HepG2 (cell line): ENCODE data around the gene SKI. TPM values are rescaled to one million over a fixed set of nuclear protein-coding genes. Genes with fewer than 3 reads are reported as not detected.

ENCODE experiments used
- ATAC-seq: fragments of 200-7000 bp; cut with Tn5 transposase; 3 replicates; pipeline ENCODE4 v1.9.1; 2020; ENCODE audit warnings: mild to moderate bottlenecking, moderate library complexity
- BruUV-seq: library from RNA; stranded (reverse); fragments of 400-500 nt; replicated peaks from 2 replicates; lab custom pipeline; 2021; lab: Mats Ljungman, UMichigan
- CTCF ChIA-PET: fragments of 300-600 bp; formaldehyde crosslinking; extraction: SDS; loops from one replicate; lab custom pipeline; 2021; ENCODE audit warnings: low total read pairs, inconsistent platforms, low intra/inter-chr PET ratio; lab: Yijun Ruan, JAX
- POLR2A ChIA-PET: fragments of 350-600 bp; sonication (Branson Sonifier 250); formaldehyde crosslinking; loops from one replicate; lab custom pipeline; 2020; ENCODE audit warnings: antibody characterized with exemption, inconsistent platforms; lab: Yijun Ruan, JAX
- DNase-seq: peaks from one replicate; pipeline ENCODE4 v3.0.0-alpha.2; 2015; ENCODE audit warnings: low spot score
- FAIRE-seq: peaks from 3 replicates; lab custom pipeline; 2011; peaks lifted over from hg19 to GRCh38; lab: Jason Lieb, UNC
- H2AFZ ChIP-seq: one replicate; pipeline ENCODE4 v1.6.1; 2011; ENCODE audit warnings: low read length, inconsistent platforms
- H3K27ac ChIP-seq: fragments of 300-600 bp; 3 replicates; pipeline ENCODE4 v1.8.0; 2011; ENCODE audit warnings: mixed run types, mild to moderate bottlenecking, mixed read lengths, low read length, inconsistent platforms; ENCODE audit not compliant: insufficient read depth; ENCODE audit errors: extremely low read length
- H3K27me3 ChIP-seq, 2 experiments: fragments of 200-600 bp in 1 of 2; 2 replicates in 1 of 2; 3 replicates in 1 of 2; pipeline versions ENCODE4 v1.6.0 to v1.8.0; 2011; ENCODE audit warnings: low read length in 2 of 2, mild to moderate bottlenecking in 2 of 2, moderate library complexity in 2 of 2, inconsistent platforms in 1 of 2; ENCODE audit not compliant: insufficient read depth in 2 of 2, control insufficient read depth in 1 of 2
- H3K36me3 ChIP-seq, 2 experiments: fragments of 200-600 bp in 1 of 2; replicated peaks in 1 of 2; 2 replicates in 1 of 2; 3 replicates in 1 of 2; pipeline versions ENCODE4 v1.5.1 to v1.8.0; 2011; ENCODE audit warnings: low read length in 2 of 2, inconsistent platforms in 1 of 2; ENCODE audit not compliant: insufficient read depth in 2 of 2, control insufficient read depth in 1 of 2
- H3K4me1 ChIP-seq: 2 replicates; pipeline ENCODE4 v1.5.1; 2012; ENCODE audit warnings: low read length, inconsistent platforms; ENCODE audit not compliant: insufficient read depth
- H3K4me2 ChIP-seq: 2 replicates; pipeline ENCODE4 v1.6.0; 2011; ENCODE audit warnings: low read depth, low read length, inconsistent platforms
- H3K4me3 ChIP-seq, 3 experiments: fragments of 200-600 bp in 1 of 3; sonication (generic), shearing (Covaris generic) in 1 of 3; replicated peaks in 1 of 3; 2 replicates each; pipeline ENCODE4 v1.5.1; 2011 to 2016; ENCODE audit warnings: low read length in 3 of 3, inconsistent platforms in 2 of 3, low read depth in 2 of 3, mild to moderate bottlenecking in 2 of 3, control low read depth in 1 of 3, mixed read lengths in 1 of 3; ENCODE audit not compliant: insufficient read depth in 1 of 3
- H3K79me2 ChIP-seq: one replicate; pipeline ENCODE4 v1.6.1; 2011; ENCODE audit warnings: low read length, inconsistent platforms; ENCODE audit not compliant: insufficient read depth
- H3K9ac ChIP-seq: 2 replicates; pipeline ENCODE4 v1.6.0; 2011; ENCODE audit warnings: mild to moderate bottlenecking, low read depth, low read length, inconsistent platforms; ENCODE audit not compliant: insufficient read depth
- H3K9me3 ChIP-seq: 2 replicates; pipeline ENCODE4 v1.5.1; 2012; ENCODE audit warnings: mild to moderate bottlenecking, low read length
- H4K20me1 ChIP-seq: 2 replicates; pipeline ENCODE4 v1.6.0; 2011; ENCODE audit warnings: inconsistent platforms, mild to moderate bottlenecking, low read length, moderate library complexity; ENCODE audit not compliant: insufficient read depth
- HOXA3 ChIP-seq: sonication (generic); formaldehyde crosslinking; IDR thresholded peaks from 2 replicates; pipeline ENCODE4 v1.5.0; 2020; ENCODE audit warnings: missing genetic modification reagents
- MAFF ChIP-seq: IDR thresholded peaks from 2 replicates; pipeline ENCODE4 v1.6.1; 2011; ENCODE audit warnings: low read depth, low read length, improper control_type of control experiment
- MED13 ChIP-seq: sonication (generic); formaldehyde crosslinking; IDR thresholded peaks from 2 replicates; pipeline ENCODE4 v1.5.0; 2020; ENCODE audit warnings: missing genetic modification reagents
- PAXIP1 ChIP-seq: sonication (generic); formaldehyde crosslinking; conservative IDR thresholded peaks from 2 replicates; pipeline ENCODE4 v1.4.0; 2020; ENCODE audit warnings: mild to moderate bottlenecking, missing genetic modification reagents, moderate library complexity
- PPARG ChIP-seq: conservative IDR thresholded peaks from 2 replicates; pipeline ENCODE4 v1.6.1; 2016; ENCODE audit warnings: missing biosample characterization, missing genetic modification reagents
- TCF7L2 ChIP-seq: IDR thresholded peaks from 2 replicates; pipeline ENCODE4 v1.6.1; 2011; ENCODE audit warnings: mild to moderate bottlenecking, low read depth, low read length, moderate library complexity
- WIZ ChIP-seq: sonication (generic); formaldehyde crosslinking; IDR thresholded peaks from 2 replicates; pipeline ENCODE4 v1.5.1; 2020; ENCODE audit warnings: mild to moderate bottlenecking, missing genetic modification reagents
- ZNF263 ChIP-seq: sonication (generic); formaldehyde crosslinking; IDR thresholded peaks from 2 replicates; pipeline ENCODE4 v1.4.0; 2020; ENCODE audit warnings: missing genetic modification reagents
- ZNF274 ChIP-seq: sonication (generic); formaldehyde crosslinking; IDR thresholded peaks from 2 replicates; pipeline ENCODE4 v1.5.1; 2020; ENCODE audit warnings: mild to moderate bottlenecking, missing genetic modification reagents
- ZNF496 ChIP-seq: sonication (generic); formaldehyde crosslinking; IDR thresholded peaks from 2 replicates; pipeline ENCODE4 v1.8.1; 2023; ENCODE audit warnings: mild to moderate bottlenecking, moderate library complexity, missing genetic modification reagents; ENCODE audit not compliant: insufficient replicate concordance
- ZNF530 ChIP-seq: sonication (generic); formaldehyde crosslinking; IDR thresholded peaks from 2 replicates; pipeline ENCODE4 v1.5.0; 2020; ENCODE audit warnings: low read depth, mild to moderate bottlenecking, missing genetic modification reagents
- ZNF780A ChIP-seq: sonication (generic); formaldehyde crosslinking; IDR thresholded peaks from 2 replicates; pipeline ENCODE4 v1.8.0; 2022; ENCODE audit warnings: mild to moderate bottlenecking, missing genetic modification reagents, moderate library complexity
- WGBS: methylation state at CpG from one replicate; pipeline ENCODE4 v1.1.6; 2017; ENCODE audit warnings: low lambda C conversion rate; 5-methylcytosine and 5-hydroxymethylcytosine counted together
- in situ Hi-C: cut with HindIII; loops from 2 replicates; pipeline ENCODE4 v1.10.0; 2017; ENCODE audit warnings: low pct_unique_long_range_greater_than_20kb; ENCODE audit not compliant: extremely low pct_ligation_motif_present
- intact Hi-C: fragments of 100-400 bp; cut with micrococcal nuclease; formaldehyde crosslinking; loops from one replicate; pipeline ENCODE4 v1.10.0; 2022; ENCODE audit not compliant: unreplicated experiment
- polyA plus RNA-seq, 8 experiments: library from polyadenylated mRNA; depleted of rRNA in 3 of 8; stranded (reverse) in 7 of 8; unstranded in 1 of 8; fragments of >200 nt; fragmentation: Illumina TruSeq in 4 of 8; extraction: Trizol in 4 of 8; gene quantifications; 2 replicates each; pipeline versions ENCODE4 v1.2.1 to v1.2.3, GENCODE V29; 2011 to 2016; ENCODE audit warnings: low read depth in 4 of 8, missing spikeins in 1 of 8, mixed read lengths in 1 of 8; ENCODE audit not compliant: insufficient read depth in 1 of 8
- total RNA-seq, 5 experiments: library from RNA; depleted of rRNA; stranded (reverse); fragments of >200 nt; fragmentation: Illumina TruSeq; extraction: Trizol; gene quantifications; 2 replicates each; pipeline ENCODE4 v1.2.3, GENCODE V29; 2016; ENCODE audit warnings: low read depth in 1 of 5
- TF ChIP-seq, protein P1 (sequence below): sonication (generic); formaldehyde crosslinking; IDR thresholded peaks from 2 replicates; pipeline ENCODE4 v1.8.0; 2022; ENCODE audit warnings: missing genetic modification reagents, mild to moderate bottlenecking, borderline replicate concordance
- TF ChIP-seq, protein P2 (sequence below): sonication (generic); formaldehyde crosslinking; IDR thresholded peaks from 2 replicates; pipeline ENCODE4 v1.4.0; 2020; ENCODE audit warnings: missing genetic modification reagents, mild to moderate bottlenecking, borderline replicate concordance

The SKI gene
- total and polyA plus RNA-seq, 2 of the 13 experiments (the other 11 are each of a cell fraction or from before 2014, with no cell fraction given) = 4.7 to 6.9 TPM

DNA sequence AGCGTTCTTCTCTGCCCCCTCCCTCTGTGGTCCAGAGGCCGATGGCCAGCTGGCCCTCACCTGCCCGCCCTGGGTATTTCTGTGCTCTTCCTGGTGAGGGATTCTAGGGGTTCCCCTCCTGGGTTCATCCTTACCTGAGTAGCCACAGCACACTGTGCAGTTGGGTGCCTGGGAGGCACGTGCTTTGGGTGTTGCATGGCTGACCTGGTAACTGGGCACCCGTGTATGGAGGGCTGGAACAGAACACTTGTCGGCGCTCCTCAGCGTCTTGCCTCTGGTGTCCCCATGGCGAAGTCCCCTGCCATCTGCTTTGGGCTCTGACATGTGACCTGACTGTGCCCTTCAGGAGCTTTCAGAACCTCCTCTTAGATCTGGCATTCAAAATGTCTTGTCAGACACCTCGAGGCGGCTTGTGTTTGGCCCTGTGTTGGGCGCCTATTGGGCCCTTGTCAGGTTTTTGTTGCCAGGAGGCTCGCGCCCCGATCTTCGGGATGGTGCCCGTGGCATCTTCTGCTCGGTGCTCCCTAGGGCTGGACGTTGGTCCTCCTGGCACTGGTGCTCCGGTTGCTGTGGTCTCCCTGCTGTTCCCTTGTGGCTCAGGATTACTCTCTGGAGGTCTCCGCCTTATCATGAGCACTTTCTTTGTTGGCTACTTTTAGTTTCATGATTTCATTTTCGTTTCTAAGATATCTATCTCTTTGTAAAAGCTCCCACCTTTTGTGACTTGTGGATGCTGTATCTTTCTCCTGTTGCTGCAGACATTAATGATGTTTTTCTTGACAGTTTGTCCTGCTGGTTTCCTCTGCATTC is 28.5 kb downstream of the SKI start:
- H3K4me1 ChIP-seq = peaks cover 82% of the 10 kb centered on the region
- FAIRE-seq (no peak), DNase-seq (no peak), ATAC-seq (peak; percentile 19; the same call in 1 of the 3 replicates)
- no TSS peak for BruUV-seq
- peaks cover 54% of the 10 kb centered on the region for H4K20me1 ChIP-seq
- H3K4me3 ChIP-seq = no peak overlapping the region
- H3K9ac ChIP-seq = no peak overlapping the region
- peaks cover 5 to 6% of the 10 kb centered on the region in 2 experiments; a peak in 4 of 5 replicates for H3K36me3 ChIP-seq
- no peaks in the 10 kb centered on the region for H3K27me3 ChIP-seq
- H3K4me2 ChIP-seq = no peak overlapping the region
- peaks cover 100% of the 10 kb centered on the region for H3K79me2 ChIP-seq
- H3K27ac ChIP-seq = peak overlapping the region; percentile 51
- 89% methylated on average over 20 of the region's 22 CpGs for WGBS
- H2AFZ ChIP-seq = no peak overlapping the region
- ChIA-PET CTCF (no interaction called here), POLR2A (interaction anchor here (1.2 kb wide), 1 partner anchor 23 kb away, joined by 4 read pairs; no protein-coding TSS in a partner anchor)
- intact Hi-C loops (no loop called here), in situ Hi-C loops (no loop called here)
- no peaks in the 10 kb centered on the region for H3K9me3 ChIP-seq
- TF ChIP-seq MED13 (CRISPR knock-in tag) = no peak
- no peak for TF ChIP-seq ZNF530 (CRISPR knock-in tag)
- TF ChIP-seq PPARG = no peak
- no peak for TF ChIP-seq ZNF780A (CRISPR knock-in tag)
- TF ChIP-seq MAFF = no peak
- no peak for TF ChIP-seq ZNF496 (CRISPR knock-in tag)
- no peak for TF ChIP-seq WIZ (CRISPR knock-in tag)
- TF ChIP-seq, protein P1, sequence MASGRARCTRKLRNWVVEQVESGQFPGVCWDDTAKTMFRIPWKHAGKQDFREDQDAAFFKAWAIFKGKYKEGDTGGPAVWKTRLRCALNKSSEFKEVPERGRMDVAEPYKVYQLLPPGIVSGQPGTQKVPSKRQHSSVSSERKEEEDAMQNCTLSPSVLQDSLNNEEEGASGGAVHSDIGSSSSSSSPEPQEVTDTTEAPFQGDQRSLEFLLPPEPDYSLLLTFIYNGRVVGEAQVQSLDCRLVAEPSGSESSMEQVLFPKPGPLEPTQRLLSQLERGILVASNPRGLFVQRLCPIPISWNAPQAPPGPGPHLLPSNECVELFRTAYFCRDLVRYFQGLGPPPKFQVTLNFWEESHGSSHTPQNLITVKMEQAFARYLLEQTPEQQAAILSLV = no peak
- no peak for TF ChIP-seq PAXIP1
- peak; percentile 81 for TF ChIP-seq ZNF263
- no peak for TF ChIP-seq TCF7L2
- TF ChIP-seq, protein P2, sequence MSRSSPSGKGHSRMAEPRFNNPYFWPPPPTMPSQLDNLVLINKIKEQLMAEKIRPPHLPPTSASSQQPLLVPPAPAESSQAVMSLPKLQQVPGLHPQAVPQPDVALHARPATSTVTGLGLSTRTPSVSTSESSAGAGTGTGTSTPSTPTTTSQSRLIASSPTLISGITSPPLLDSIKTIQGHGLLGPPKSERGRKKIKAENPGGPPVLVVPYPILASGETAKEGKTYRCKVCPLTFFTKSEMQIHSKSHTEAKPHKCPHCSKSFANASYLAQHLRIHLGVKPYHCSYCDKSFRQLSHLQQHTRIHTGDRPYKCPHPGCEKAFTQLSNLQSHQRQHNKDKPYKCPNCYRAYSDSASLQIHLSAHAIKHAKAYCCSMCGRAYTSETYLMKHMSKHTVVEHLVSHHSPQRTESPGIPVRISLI (CRISPR knock-in tag) = no peak
- TF ChIP-seq ZNF274 = no peak
- no peak for TF ChIP-seq HOXA3 (CRISPR knock-in tag)
